Measurements from ENCODE around the gene CFAP206. TPM values are rescaled to one million over a fixed set of nuclear protein-coding genes. Genes with fewer than 3 reads are reported as not detected.

The CFAP206 gene
- total and polyA plus RNA-seq, 2 experiments from 2014 or later: not detected

DNA sequence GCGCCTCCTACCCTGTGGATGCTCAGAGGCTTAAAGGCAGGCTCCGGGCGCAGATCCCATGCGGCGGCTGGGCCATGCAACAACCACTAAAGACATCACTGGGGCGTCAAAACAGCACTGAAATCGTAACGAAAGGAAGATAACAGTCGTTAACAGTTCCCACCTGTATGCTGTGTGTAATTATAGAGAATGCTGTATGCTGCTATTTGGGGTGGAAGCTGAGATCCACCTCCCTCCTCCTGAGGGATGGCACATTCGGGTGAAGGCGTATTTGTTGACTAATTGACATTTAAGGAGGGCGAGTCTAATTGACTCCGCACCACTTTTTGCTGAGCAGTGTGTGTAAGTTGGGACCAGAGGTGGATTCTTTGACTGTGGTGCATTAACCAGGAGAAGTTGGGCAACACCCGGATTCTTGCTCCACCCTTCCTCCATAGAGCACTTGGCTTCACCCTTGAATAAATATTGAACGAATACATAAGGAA, 65.7 kb downstream of the CFAP206 start:
- H3K9me3 Mint-ChIP-seq: no peaks in the 10 kb centered on the region
- no peak for DNase-seq (ENCODE audit: low spot score)
- peaks cover 6% of the 10 kb centered on the region; the same call in 2 of the 3 replicates for H3K4me1 Mint-ChIP-seq
- Histone ChIP-seq H3K79me2 (replicated peaks; ENCODE audit: insufficient read depth) (no peaks in the 10 kb centered on the region), H3F3A (replicated peaks; ENCODE audit: low read depth) (no peaks in the 10 kb centered on the region), H3K4me1 (ENCODE audit: insufficient read depth) (peaks cover 7% of the 10 kb centered on the region; the same call in 1 of the 2 replicates), H2AFZ (peak overlapping the region; percentile 91), H3K36me3 (ENCODE audit: insufficient read depth) (no peaks in the 10 kb centered on the region), H3K27me3 (ENCODE audit: insufficient read depth) (no peaks in the 10 kb centered on the region), H3K4me3 (peak overlapping the region; percentile 77), H4K20me1 (replicated peaks; ENCODE audit: insufficient read depth) (no peaks in the 10 kb centered on the region), H3K4me2 (peak overlapping the region; percentile 95), H3K9me2 (ENCODE audit: insufficient read depth) (no peaks in the 10 kb centered on the region), H3K27ac (ENCODE audit: low read depth) (no peak overlapping the region)
- TF ChIP-seq, protein P1, sequence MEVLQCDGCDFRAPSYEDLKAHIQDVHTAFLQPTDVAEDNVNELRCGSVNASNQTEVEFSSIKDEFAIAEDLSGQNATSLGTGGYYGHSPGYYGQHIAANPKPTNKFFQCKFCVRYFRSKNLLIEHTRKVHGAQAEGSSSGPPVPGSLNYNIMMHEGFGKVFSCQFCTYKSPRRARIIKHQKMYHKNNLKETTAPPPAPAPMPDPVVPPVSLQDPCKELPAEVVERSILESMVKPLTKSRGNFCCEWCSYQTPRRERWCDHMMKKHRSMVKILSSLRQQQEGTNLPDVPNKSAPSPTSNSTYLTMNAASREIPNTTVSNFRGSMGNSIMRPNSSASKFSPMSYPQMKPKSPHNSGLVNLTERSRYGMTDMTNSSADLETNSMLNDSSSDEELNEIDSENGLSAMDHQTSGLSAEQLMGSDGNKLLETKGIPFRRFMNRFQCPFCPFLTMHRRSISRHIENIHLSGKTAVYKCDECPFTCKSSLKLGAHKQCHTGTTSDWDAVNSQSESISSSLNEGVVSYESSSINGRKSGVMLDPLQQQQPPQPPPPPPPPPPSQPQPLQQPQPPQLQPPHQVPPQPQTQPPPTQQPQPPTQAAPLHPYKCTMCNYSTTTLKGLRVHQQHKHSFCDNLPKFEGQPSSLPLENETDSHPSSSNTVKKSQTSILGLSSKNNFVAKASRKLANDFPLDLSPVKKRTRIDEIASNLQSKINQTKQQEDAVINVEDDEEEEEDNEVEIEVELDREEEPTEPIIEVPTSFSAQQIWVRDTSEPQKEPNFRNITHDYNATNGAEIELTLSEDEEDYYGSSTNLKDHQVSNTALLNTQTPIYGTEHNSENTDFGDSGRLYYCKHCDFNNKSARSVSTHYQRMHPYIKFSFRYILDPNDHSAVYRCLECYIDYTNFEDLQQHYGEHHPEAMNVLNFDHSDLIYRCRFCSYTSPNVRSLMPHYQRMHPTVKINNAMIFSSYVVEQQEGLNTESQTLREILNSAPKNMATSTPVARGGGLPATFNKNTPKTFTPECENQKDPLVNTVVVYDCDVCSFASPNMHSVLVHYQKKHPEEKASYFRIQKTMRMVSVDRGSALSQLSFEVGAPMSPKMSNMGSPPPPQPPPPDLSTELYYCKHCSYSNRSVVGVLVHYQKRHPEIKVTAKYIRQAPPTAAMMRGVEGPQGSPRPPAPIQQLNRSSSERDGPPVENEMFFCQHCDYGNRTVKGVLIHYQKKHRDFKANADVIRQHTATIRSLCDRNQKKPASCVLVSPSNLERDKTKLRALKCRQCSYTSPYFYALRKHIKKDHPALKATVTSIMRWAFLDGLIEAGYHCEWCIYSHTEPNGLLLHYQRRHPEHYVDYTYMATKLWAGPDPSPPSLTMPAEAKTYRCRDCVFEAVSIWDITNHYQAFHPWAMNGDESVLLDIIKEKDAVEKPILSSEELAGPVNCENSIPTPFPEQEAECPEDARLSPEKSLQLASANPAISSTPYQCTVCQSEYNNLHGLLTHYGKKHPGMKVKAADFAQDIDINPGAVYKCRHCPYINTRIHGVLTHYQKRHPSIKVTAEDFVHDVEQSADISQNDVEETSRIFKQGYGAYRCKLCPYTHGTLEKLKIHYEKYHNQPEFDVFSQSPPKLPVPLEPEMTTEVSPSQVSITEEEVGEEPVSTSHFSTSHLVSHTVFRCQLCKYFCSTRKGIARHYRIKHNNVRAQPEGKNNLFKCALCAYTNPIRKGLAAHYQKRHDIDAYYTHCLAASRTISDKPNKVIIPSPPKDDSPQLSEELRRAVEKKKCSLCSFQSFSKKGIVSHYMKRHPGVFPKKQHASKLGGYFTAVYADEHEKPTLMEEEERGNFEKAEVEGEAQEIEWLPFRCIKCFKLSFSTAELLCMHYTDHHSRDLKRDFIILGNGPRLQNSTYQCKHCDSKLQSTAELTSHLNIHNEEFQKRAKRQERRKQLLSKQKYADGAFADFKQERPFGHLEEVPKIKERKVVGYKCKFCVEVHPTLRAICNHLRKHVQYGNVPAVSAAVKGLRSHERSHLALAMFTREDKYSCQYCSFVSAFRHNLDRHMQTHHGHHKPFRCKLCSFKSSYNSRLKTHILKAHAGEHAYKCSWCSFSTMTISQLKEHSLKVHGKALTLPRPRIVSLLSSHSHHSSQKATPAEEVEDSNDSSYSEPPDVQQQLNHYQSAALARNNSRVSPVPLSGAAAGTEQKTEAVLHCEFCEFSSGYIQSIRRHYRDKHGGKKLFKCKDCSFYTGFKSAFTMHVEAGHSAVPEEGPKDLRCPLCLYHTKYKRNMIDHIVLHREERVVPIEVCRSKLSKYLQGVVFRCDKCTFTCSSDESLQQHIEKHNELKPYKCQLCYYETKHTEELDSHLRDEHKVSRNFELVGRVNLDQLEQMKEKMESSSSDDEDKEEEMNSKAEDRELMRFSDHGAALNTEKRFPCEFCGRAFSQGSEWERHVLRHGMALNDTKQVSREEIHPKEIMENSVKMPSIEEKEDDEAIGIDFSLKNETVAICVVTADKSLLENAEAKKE (CRISPR knock-in tag; IDR thresholded peaks at IDR 0.05): no peak
- TF ChIP-seq ETS1 (IDR thresholded peaks at IDR 0.05): no peak
- no peak for TF ChIP-seq POLR2AphosphoS5 (IDR thresholded peaks at IDR 0.05; ENCODE audit: low read depth)
- no peak for TF ChIP-seq ZNF331 (CRISPR knock-in tag; IDR thresholded peaks at IDR 0.05; ENCODE audit: low read depth)
- TF ChIP-seq EZH2 (IDR thresholded peaks at IDR 0.05; ENCODE audit: low read depth, unreplicated experiment): no peak
- TF ChIP-seq STAT1 (IDR thresholded peaks at IDR 0.05; ENCODE audit: unreplicated experiment): no peak
- no peak for TF ChIP-seq ZNF114 (CRISPR knock-in tag; IDR thresholded peaks at IDR 0.05)
- no peak for TF ChIP-seq CREB1 (CRISPR knock-in tag; IDR thresholded peaks at IDR 0.05; ENCODE audit: low read depth)
- TF ChIP-seq, protein P2, sequence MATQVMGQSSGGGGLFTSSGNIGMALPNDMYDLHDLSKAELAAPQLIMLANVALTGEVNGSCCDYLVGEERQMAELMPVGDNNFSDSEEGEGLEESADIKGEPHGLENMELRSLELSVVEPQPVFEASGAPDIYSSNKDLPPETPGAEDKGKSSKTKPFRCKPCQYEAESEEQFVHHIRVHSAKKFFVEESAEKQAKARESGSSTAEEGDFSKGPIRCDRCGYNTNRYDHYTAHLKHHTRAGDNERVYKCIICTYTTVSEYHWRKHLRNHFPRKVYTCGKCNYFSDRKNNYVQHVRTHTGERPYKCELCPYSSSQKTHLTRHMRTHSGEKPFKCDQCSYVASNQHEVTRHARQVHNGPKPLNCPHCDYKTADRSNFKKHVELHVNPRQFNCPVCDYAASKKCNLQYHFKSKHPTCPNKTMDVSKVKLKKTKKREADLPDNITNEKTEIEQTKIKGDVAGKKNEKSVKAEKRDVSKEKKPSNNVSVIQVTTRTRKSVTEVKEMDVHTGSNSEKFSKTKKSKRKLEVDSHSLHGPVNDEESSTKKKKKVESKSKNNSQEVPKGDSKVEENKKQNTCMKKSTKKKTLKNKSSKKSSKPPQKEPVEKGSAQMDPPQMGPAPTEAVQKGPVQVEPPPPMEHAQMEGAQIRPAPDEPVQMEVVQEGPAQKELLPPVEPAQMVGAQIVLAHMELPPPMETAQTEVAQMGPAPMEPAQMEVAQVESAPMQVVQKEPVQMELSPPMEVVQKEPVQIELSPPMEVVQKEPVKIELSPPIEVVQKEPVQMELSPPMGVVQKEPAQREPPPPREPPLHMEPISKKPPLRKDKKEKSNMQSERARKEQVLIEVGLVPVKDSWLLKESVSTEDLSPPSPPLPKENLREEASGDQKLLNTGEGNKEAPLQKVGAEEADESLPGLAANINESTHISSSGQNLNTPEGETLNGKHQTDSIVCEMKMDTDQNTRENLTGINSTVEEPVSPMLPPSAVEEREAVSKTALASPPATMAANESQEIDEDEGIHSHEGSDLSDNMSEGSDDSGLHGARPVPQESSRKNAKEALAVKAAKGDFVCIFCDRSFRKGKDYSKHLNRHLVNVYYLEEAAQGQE (IDR thresholded peaks at IDR 0.05; ENCODE audit: unreplicated experiment): no peak
- no peak for TF ChIP-seq EZH2phosphoT487 (IDR thresholded peaks at IDR 0.05; ENCODE audit: unreplicated experiment)
- TF ChIP-seq JUNB (IDR thresholded peaks at IDR 0.05; ENCODE audit: unreplicated experiment): no peak
- TF ChIP-seq NANOG (IDR thresholded peaks at IDR 0.05; ENCODE audit: borderline replicate concordance): no peak
- TF ChIP-seq, protein P3, sequence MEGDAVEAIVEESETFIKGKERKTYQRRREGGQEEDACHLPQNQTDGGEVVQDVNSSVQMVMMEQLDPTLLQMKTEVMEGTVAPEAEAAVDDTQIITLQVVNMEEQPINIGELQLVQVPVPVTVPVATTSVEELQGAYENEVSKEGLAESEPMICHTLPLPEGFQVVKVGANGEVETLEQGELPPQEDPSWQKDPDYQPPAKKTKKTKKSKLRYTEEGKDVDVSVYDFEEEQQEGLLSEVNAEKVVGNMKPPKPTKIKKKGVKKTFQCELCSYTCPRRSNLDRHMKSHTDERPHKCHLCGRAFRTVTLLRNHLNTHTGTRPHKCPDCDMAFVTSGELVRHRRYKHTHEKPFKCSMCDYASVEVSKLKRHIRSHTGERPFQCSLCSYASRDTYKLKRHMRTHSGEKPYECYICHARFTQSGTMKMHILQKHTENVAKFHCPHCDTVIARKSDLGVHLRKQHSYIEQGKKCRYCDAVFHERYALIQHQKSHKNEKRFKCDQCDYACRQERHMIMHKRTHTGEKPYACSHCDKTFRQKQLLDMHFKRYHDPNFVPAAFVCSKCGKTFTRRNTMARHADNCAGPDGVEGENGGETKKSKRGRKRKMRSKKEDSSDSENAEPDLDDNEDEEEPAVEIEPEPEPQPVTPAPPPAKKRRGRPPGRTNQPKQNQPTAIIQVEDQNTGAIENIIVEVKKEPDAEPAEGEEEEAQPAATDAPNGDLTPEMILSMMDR (conservative IDR thresholded peaks at IDR 0.05; ENCODE audit: low read depth in 2 of 2): no peak
- ATAC-seq: peak; percentile 88
- H3K27me3 Mint-ChIP-seq (ENCODE audit: insufficient read depth, low read depth, poor library complexity): peaks cover 2% of the 10 kb centered on the region
- H3K27ac Mint-ChIP-seq: no peak overlapping the region
- H3K36me3 Mint-ChIP-seq (ENCODE audit: low read depth): peaks cover 6% of the 10 kb centered on the region
- H3K4me3 Mint-ChIP-seq: peak overlapping the region; percentile 99
